Suprapubic skin (tissue), 4 donors: ENCODE measurements around the gene COX6B2. TPM values are rescaled to one million over a fixed set of nuclear protein-coding genes. Genes with fewer than 3 reads are reported as not detected.

Experiments
- DNase-seq, 2 donors: peaks; one replicate each; pipeline ENCODE4 v3.0.0-alpha.2; 2019; ENCODE audit warnings: low spot score in 2 of 2
- H3K27ac ChIP-seq: fragments of 200-600 bp; sonication (generic); one replicate; pipeline ENCODE4 v1.5.1; 2019
- H3K27me3 ChIP-seq: fragments of 200-600 bp; sonication (generic); one replicate; pipeline ENCODE4 v1.5.1; 2019
- H3K36me3 ChIP-seq: fragments of 200-600 bp; sonication (generic); one replicate; pipeline ENCODE4 v1.5.1; 2019
- H3K4me1 ChIP-seq: fragments of 200-600 bp; sonication (generic); one replicate; pipeline ENCODE4 v1.5.1; 2019
- H3K4me3 ChIP-seq: fragments of 200-600 bp; sonication (generic); one replicate; pipeline ENCODE4 v1.5.1; 2019; ENCODE audit warnings: mild to moderate bottlenecking
- H3K9me3 ChIP-seq: fragments of 200-600 bp; sonication (generic); one replicate; pipeline ENCODE4 v1.5.1; 2019
- EP300 ChIP-seq: sonication (generic); formaldehyde crosslinking; IDR thresholded peaks from one replicate; pipeline ENCODE4 v1.6.1; 2017; ENCODE audit warnings: antibody characterized with exemption
- POLR2A ChIP-seq, 2 donors: fragments of 450-650 bp; IDR thresholded peaks; one replicate each; pipeline ENCODE4 v1.6.1; 2017; ENCODE audit warnings: antibody characterized with exemption in 2 of 2, mild to moderate bottlenecking in 2 of 2, moderate library complexity in 2 of 2
- POLR2AphosphoS5 ChIP-seq, 3 donors: sonication (generic); formaldehyde crosslinking; IDR thresholded peaks; one replicate each; pipeline ENCODE4 v1.6.1; 2017; ENCODE audit warnings: antibody characterized with exemption in 3 of 3
- WGBS: methylation state at CpG from one replicate; pipeline ENCODE4 v1.1.5; 2018; 5-methylcytosine and 5-hydroxymethylcytosine counted together
- total RNA-seq, 4 donors: library from RNA; depleted of rRNA; stranded (reverse); fragments of >200 nt; gene quantifications; one replicate each; pipeline ENCODE4 v1.1.0, GENCODE V29; 2016
- TF ChIP-seq, protein P1 (sequence below), 2 donors: fragments of 200-600 bp in 1 of 2; fragments of 450-650 bp in 1 of 2; sonication (generic) in 1 of 2; IDR thresholded peaks; one replicate each; pipeline ENCODE4 v1.5.1; 2016 to 2019; ENCODE audit warnings: antibody characterized with exemption in 2 of 2, mild to moderate bottlenecking in 1 of 2, moderate library complexity in 1 of 2

The COX6B2 gene
- total RNA-seq, 4 donors from 2014 or later, result 0.47 to 1.9 (median 1.3) TPM

GRCh38 chr19:55345818-55346724 lies 8.4 kb downstream of the COX6B2 start:
- Histone ChIP-seq H3K4me3 (no peak overlapping the region), H3K27me3 (no peaks in the 10 kb centered on the region), H3K36me3 (peaks cover 36% of the 10 kb centered on the region), H3K4me1 (peaks cover 18% of the 10 kb centered on the region), H3K27ac (no peak overlapping the region), H3K9me3 (no peaks in the 10 kb centered on the region)
- 80% methylated on average over 29 of the region's 43 CpGs for WGBS
- DNase-seq, result peak in 1 of 2 donors; percentile 78
- TF ChIP-seq, protein P1, sequence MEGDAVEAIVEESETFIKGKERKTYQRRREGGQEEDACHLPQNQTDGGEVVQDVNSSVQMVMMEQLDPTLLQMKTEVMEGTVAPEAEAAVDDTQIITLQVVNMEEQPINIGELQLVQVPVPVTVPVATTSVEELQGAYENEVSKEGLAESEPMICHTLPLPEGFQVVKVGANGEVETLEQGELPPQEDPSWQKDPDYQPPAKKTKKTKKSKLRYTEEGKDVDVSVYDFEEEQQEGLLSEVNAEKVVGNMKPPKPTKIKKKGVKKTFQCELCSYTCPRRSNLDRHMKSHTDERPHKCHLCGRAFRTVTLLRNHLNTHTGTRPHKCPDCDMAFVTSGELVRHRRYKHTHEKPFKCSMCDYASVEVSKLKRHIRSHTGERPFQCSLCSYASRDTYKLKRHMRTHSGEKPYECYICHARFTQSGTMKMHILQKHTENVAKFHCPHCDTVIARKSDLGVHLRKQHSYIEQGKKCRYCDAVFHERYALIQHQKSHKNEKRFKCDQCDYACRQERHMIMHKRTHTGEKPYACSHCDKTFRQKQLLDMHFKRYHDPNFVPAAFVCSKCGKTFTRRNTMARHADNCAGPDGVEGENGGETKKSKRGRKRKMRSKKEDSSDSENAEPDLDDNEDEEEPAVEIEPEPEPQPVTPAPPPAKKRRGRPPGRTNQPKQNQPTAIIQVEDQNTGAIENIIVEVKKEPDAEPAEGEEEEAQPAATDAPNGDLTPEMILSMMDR (IDR thresholded peaks at IDR 0.05), result no peak
- TF ChIP-seq POLR2AphosphoS5 (IDR thresholded peaks at IDR 0.05) (no peak), EP300 (no peak), POLR2A (IDR thresholded peaks at IDR 0.05) (no peak)

DNA sequence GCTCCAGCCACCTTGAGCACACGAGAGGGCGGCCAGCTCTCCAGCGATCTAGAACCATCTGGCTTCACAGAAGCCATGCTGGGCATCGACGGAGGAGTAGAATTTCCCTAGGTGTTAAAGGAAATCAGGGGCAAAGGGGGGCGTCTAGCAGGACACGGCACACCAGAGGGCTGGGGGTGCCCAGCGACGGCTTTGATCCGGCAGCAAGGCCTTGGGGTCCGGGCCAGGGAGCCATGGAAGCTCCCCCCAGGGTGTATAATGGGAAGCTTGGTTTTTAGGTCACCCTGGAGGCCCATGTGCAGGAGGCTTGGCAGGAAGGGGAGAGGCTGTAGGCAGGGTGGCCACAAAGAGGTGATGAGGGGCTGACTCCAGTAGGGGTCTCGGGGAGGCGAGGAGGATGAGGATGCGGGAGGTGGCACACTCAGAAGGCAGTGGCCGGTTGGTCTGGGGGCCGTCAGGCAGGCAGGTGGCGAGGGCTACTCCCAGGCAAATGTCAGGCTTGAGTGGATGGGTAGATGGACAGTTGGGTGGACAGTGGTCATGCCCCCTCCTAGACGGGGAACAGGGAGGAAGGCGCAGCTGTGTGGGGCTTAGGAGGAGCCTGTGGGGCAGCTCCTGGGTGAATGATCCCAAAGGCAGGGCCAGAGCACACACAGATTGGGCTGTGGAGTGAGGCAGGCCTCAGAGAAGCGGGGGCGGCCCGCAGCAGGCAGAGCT lies 9.3 kb downstream of the COX6B2 start:
- Histone ChIP-seq H3K27me3 (no peaks in the 10 kb centered on the region), H3K4me3 (no peak overlapping the region), H3K9me3 (no peaks in the 10 kb centered on the region), H3K27ac (no peak overlapping the region), H3K36me3 (peaks cover 36% of the 10 kb centered on the region), H3K4me1 (peaks cover 26% of the 10 kb centered on the region)
- 85% methylated on average over 21 of the region's 22 CpGs for WGBS
- TF ChIP-seq POLR2A (IDR thresholded peaks at IDR 0.05) (no peak), POLR2AphosphoS5 (IDR thresholded peaks at IDR 0.05) (no peak), EP300 (no peak)
- TF ChIP-seq, protein P1 (IDR thresholded peaks at IDR 0.05), result no peak
- DNase-seq, result no peak

- Histone ChIP-seq H3K36me3 (peaks cover 36% of the 10 kb centered on the region), H3K9me3 (no peaks in the 10 kb centered on the region), H3K27me3 (no peaks in the 10 kb centered on the region), H3K27ac (no peak overlapping the region), H3K4me1 (peaks cover 30% of the 10 kb centered on the region), H3K4me3 (no peak overlapping the region)
- 67% methylated on average over 2 of the region's 9 CpGs for WGBS
- no peak for TF ChIP-seq EP300
- no peak for DNase-seq
Observed at GRCh38 chr19:55344444-55344843, 10.1 kb downstream of the COX6B2 start.

DNA sequence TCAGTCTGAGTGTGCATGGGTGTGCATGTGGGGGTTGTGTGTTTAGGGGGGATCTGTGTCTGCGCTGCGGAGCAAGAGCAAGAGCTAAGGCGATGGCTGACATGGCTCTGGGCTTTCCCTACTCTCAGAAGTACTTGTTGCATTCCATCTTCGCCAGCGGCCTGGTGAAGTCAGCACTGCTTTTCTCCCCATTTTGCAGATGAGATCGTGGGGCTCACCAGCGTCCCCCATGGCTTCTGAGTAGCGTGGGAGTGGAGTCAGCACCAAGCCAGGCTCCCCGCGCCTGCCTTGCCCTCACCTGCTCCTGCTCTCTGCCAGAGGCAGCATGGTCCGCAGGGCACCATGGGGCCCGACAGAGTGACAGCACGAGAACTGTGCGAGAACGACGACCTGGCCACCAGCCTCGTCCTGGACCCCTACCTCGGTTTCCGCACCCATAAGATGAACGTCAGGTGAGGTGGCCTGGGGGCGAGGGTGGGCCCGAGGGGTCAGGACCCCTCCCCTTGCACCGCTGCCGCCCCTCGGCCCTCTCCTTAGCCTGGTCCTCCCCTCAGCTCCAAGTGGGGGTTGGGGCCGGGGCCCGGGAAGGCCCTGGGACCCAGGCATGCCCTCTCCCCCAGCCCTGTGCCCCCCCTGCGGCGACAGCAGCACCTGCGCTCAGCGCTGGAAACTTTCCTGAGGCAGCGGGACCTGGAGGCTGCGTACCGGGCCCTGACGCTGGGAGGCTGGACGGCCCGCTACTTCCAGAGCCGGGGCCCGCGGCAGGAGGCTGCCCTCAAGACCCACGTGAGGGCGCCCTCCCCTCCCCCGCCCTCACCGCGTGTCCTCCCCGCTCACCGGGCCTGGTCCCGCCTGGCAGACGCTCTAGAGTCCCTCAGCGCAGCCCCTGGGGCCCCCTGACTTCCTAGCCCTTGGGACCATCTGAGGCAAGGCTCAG lies 12.7 kb downstream of the COX6B2 start:
- Histone ChIP-seq H3K27ac (no peak overlapping the region), H3K4me3 (peak overlapping the region; percentile 89), H3K4me1 (peaks cover 41% of the 10 kb centered on the region), H3K9me3 (no peaks in the 10 kb centered on the region), H3K27me3 (no peaks in the 10 kb centered on the region), H3K36me3 (peaks cover 29% of the 10 kb centered on the region)
- 89% methylated on average over 8 of the region's 50 CpGs for WGBS
- TF ChIP-seq POLR2AphosphoS5 (IDR thresholded peaks at IDR 0.05), result no peak
- no peak for TF ChIP-seq POLR2A (IDR thresholded peaks at IDR 0.05)
- TF ChIP-seq, protein P1 (IDR thresholded peaks at IDR 0.05), result no peak
- no peak for TF ChIP-seq EP300
- DNase-seq, result peak in 1 of 2 donors; percentile 75

GRCh38 chr19:55341171-55341588 lies 13.3 kb downstream of the COX6B2 start:
- Histone ChIP-seq H3K27me3 (no peaks in the 10 kb centered on the region), H3K4me1 (peaks cover 41% of the 10 kb centered on the region), H3K9me3 (no peaks in the 10 kb centered on the region), H3K27ac (no peak overlapping the region), H3K36me3 (peaks cover 29% of the 10 kb centered on the region), H3K4me3 (peak overlapping the region; percentile 89)
- DNase-seq, result peak; percentile 78 to 81
- TF ChIP-seq EP300 (no peak), POLR2A (IDR thresholded peaks at IDR 0.05) (no peak), POLR2AphosphoS5 (IDR thresholded peaks at IDR 0.05) (no peak)
- 0% methylated on average over 2 of the region's 15 CpGs for WGBS
